ENCODE data around the gene MAP3K1. TPM values are rescaled to one million over a fixed set of nuclear protein-coding genes. Genes with fewer than 3 reads are reported as not detected.

MAP3K1 gene
- total and polyA plus RNA-seq, 2 experiments from 2014 or later = 9.5 to 14.4 TPM

GRCh38 chr5:56825222-56825824 is 10.0 kb downstream of the MAP3K1 start:
- Mint-ChIP-seq H3K9me3 (no peaks in the 10 kb centered on the region), H3K36me3 (ENCODE audit: low read depth) (no peaks in the 10 kb centered on the region), H3K4me1 (peaks cover 53% of the 10 kb centered on the region), H3K27ac (no peak overlapping the region), H3K4me3 (no peak overlapping the region; the same call in 2 of the 3 replicates), H3K27me3 (ENCODE audit: insufficient read depth, low read depth, poor library complexity) (no peaks in the 10 kb centered on the region)
- Histone ChIP-seq H3K36me3 (ENCODE audit: insufficient read depth) (no peaks in the 10 kb centered on the region), H3K27me3 (ENCODE audit: insufficient read depth) (no peaks in the 10 kb centered on the region), H4K20me1 (replicated peaks; ENCODE audit: insufficient read depth) (peaks cover 4% of the 10 kb centered on the region), H3K79me2 (replicated peaks; ENCODE audit: insufficient read depth) (peaks cover 97% of the 10 kb centered on the region), H3K4me2 (no peak overlapping the region), H3K9me2 (ENCODE audit: insufficient read depth) (no peaks in the 10 kb centered on the region), H3K4me1 (ENCODE audit: insufficient read depth) (peaks cover 22% of the 10 kb centered on the region), H2AFZ (no peak overlapping the region), H3F3A (replicated peaks; ENCODE audit: low read depth) (no peaks in the 10 kb centered on the region), H3K27ac (ENCODE audit: low read depth) (no peak overlapping the region), H3K4me3 (no peak overlapping the region)
- ATAC-seq (no peak), DNase-seq (ENCODE audit: low spot score) (no peak)
- no peak for TF ChIP-seq CREB1 (CRISPR knock-in tag; IDR thresholded peaks at IDR 0.05; ENCODE audit: low read depth)
- TF ChIP-seq CTCF (conservative IDR thresholded peaks at IDR 0.05; ENCODE audit: low read depth in 2 of 2) = no peak
- TF ChIP-seq ZNF462 (CRISPR knock-in tag; IDR thresholded peaks at IDR 0.05) = no peak
- TF ChIP-seq STAT1 (IDR thresholded peaks at IDR 0.05; ENCODE audit: unreplicated experiment) = no peak
- no peak for TF ChIP-seq EZH2 (IDR thresholded peaks at IDR 0.05; ENCODE audit: low read depth, unreplicated experiment)
- no peak for TF ChIP-seq ZNF331 (CRISPR knock-in tag; IDR thresholded peaks at IDR 0.05; ENCODE audit: low read depth)

Measured in GM23338 (cell line).